Activated naive CD8-positive, alpha-beta T cell treated with anti-CD3 and anti-CD28 coated beads, Interleukin-2, amount 10 ng/mL, durations not matched to agents 7 days and 5 days (primary cell): ENCODE data around the gene TRIO. TPM values are rescaled to one million over a fixed set of nuclear protein-coding genes. Genes with fewer than 3 reads are reported as not detected.

Experiments used
- ATAC-seq: fragments of 150-1000 bp; cut with Tn5 transposase; one replicate; pipeline ENCODE4 v1.10.0; 2021; ENCODE audit warnings: low read depth, moderate library complexity
- POLR2A ChIA-PET: fragments of 350-600 bp; sonication (Branson Sonifier 250); formaldehyde crosslinking; loops from one replicate; lab custom pipeline; 2021; ENCODE audit warnings: antibody characterized with exemption; lab: Charles Lee
- DNase-seq: peaks from one replicate; pipeline ENCODE4 v3.0.0; 2021
- H3K27ac Mint-ChIP-seq: one replicate; pipeline ENCODE4 v1.8.0; 2022; ENCODE audit warnings: mild to moderate bottlenecking, mixed read lengths
- H3K27me3 Mint-ChIP-seq: one replicate; pipeline ENCODE4 v1.8.0; 2022; ENCODE audit warnings: mild to moderate bottlenecking, moderate library complexity, mixed read lengths
- H3K36me3 Mint-ChIP-seq: one replicate; pipeline ENCODE4 v1.8.0; 2021; ENCODE audit warnings: mild to moderate bottlenecking, mixed read lengths
- H3K4me1 Mint-ChIP-seq: one replicate; pipeline ENCODE4 v1.8.0; 2021; ENCODE audit warnings: mixed read lengths
- H3K4me3 Mint-ChIP-seq: one replicate; pipeline ENCODE4 v1.8.0; 2022; ENCODE audit warnings: mild to moderate bottlenecking, moderate library complexity, mixed read lengths
- H3K9me3 Mint-ChIP-seq: one replicate; pipeline ENCODE4 v1.8.0; 2021; ENCODE audit warnings: mixed read lengths
- total RNA-seq, 2 experiments: library from RNA; stranded (reverse); gene quantifications; one replicate each; pipeline ENCODE4 v1.2.3, GENCODE V29; 2021

The TRIO gene
- total RNA-seq, 2 experiments from 2014 or later = 7.7 to 7.9 TPM

- POLR2A ChIA-PET = interaction anchor here (0.9 kb wide), 1 partner anchor 9 kb away, joined by 3 read pairs; no protein-coding TSS in a partner anchor
- H3K9me3 Mint-ChIP-seq = peaks cover 3% of the 10 kb centered on the region
- H3K4me1 Mint-ChIP-seq = peaks cover 4% of the 10 kb centered on the region
- peak overlapping the region; percentile 40 for H3K27ac Mint-ChIP-seq
- no peak for DNase-seq
- peaks cover 9% of the 10 kb centered on the region for H3K36me3 Mint-ChIP-seq
- ATAC-seq = no peak
- no peak overlapping the region for H3K4me3 Mint-ChIP-seq
- H3K27me3 Mint-ChIP-seq = no peaks in the 10 kb centered on the region
Observed at GRCh38 chr5:14490309-14490711, 347.2 kb downstream of the TRIO start.

- POLR2A ChIA-PET = no interaction called here
- Mint-ChIP-seq H3K27me3 (no peaks in the 10 kb centered on the region), H3K36me3 (peaks cover 10% of the 10 kb centered on the region), H3K27ac (no peak overlapping the region), H3K9me3 (peaks cover 3% of the 10 kb centered on the region), H3K4me3 (no peak overlapping the region), H3K4me1 (peaks cover 10% of the 10 kb centered on the region)
- DNase-seq (no peak), ATAC-seq (no peak)
Observed at GRCh38 chr5:14491015-14491915, 348.1 kb downstream of the TRIO start.

- no peak for ATAC-seq
- Mint-ChIP-seq H3K4me3 (no peak overlapping the region), H3K4me1 (peaks cover 11% of the 10 kb centered on the region), H3K9me3 (peaks cover 3% of the 10 kb centered on the region), H3K27ac (no peak overlapping the region), H3K27me3 (no peaks in the 10 kb centered on the region), H3K36me3 (peaks cover 13% of the 10 kb centered on the region)
- POLR2A ChIA-PET = no interaction called here
- no peak for DNase-seq
Observed at GRCh38 chr5:14492331-14492964, 349.3 kb downstream of the TRIO start.

- no peaks in the 10 kb centered on the region for H3K9me3 Mint-ChIP-seq
- ATAC-seq = no peak
- H3K4me3 Mint-ChIP-seq = no peak overlapping the region
- POLR2A ChIA-PET = no interaction called here
- H3K36me3 Mint-ChIP-seq = peaks cover 7% of the 10 kb centered on the region
- H3K27ac Mint-ChIP-seq = no peak overlapping the region
- H3K4me1 Mint-ChIP-seq = peaks cover 11% of the 10 kb centered on the region
- DNase-seq = no peak
- no peaks in the 10 kb centered on the region for H3K27me3 Mint-ChIP-seq
Observed at GRCh38 chr5:14495301-14495700, 352.2 kb downstream of the TRIO start.

GRCh38 chr5:14497311-14497710, 354.2 kb downstream of the TRIO start:
- DNase-seq = no peak

GRCh38 chr5:14501353-14502293, 358.5 kb downstream of the TRIO start:
- Mint-ChIP-seq H3K4me3 (no peak overlapping the region), H3K27ac (peak overlapping the region; percentile 55), H3K27me3 (no peaks in the 10 kb centered on the region), H3K36me3 (peaks cover 2% of the 10 kb centered on the region), H3K4me1 (peaks cover 3% of the 10 kb centered on the region), H3K9me3 (no peaks in the 10 kb centered on the region)
- no peak for ATAC-seq
- no peak for DNase-seq
- POLR2A ChIA-PET = no interaction called here

More at GRCh38 chr5:14497311-14497710, 354.2 kb downstream of the TRIO start:
- H3K4me3 Mint-ChIP-seq = no peak overlapping the region
- H3K9me3 Mint-ChIP-seq = no peaks in the 10 kb centered on the region
- no peak overlapping the region for H3K27ac Mint-ChIP-seq
- POLR2A ChIA-PET = no interaction called here
- H3K4me1 Mint-ChIP-seq = peaks cover 10% of the 10 kb centered on the region
- H3K27me3 Mint-ChIP-seq = no peaks in the 10 kb centered on the region
- H3K36me3 Mint-ChIP-seq = peaks cover 7% of the 10 kb centered on the region
- ATAC-seq = no peak

- Mint-ChIP-seq H3K27ac (no peak overlapping the region), H3K9me3 (no peaks in the 10 kb centered on the region), H3K4me1 (peaks cover 1% of the 10 kb centered on the region), H3K27me3 (no peaks in the 10 kb centered on the region), H3K36me3 (no peaks in the 10 kb centered on the region), H3K4me3 (no peak overlapping the region)
- ATAC-seq (no peak), DNase-seq (no peak)
- POLR2A ChIA-PET = no interaction called here
Observed at GRCh38 chr5:14502294-14502690, 359.1 kb downstream of the TRIO start.

GRCh38 chr5:14503017-14503680, 360.0 kb downstream of the TRIO start:
- Mint-ChIP-seq H3K27ac (peak overlapping the region; percentile 32), H3K4me1 (peaks cover 1% of the 10 kb centered on the region), H3K36me3 (no peaks in the 10 kb centered on the region), H3K9me3 (no peaks in the 10 kb centered on the region), H3K4me3 (no peak overlapping the region), H3K27me3 (no peaks in the 10 kb centered on the region)
- DNase-seq (no peak), ATAC-seq (no peak)
- POLR2A ChIA-PET = interaction anchor here (0.6 kb wide), 1 partner anchor 28 kb away, joined by 3 read pairs; no protein-coding TSS in a partner anchor

- H3K27ac Mint-ChIP-seq = no peak overlapping the region
- H3K4me3 Mint-ChIP-seq = no peak overlapping the region
- H3K9me3 Mint-ChIP-seq = no peaks in the 10 kb centered on the region
- DNase-seq (no peak), ATAC-seq (no peak)
- H3K4me1 Mint-ChIP-seq = peaks cover 1% of the 10 kb centered on the region
- no peaks in the 10 kb centered on the region for H3K27me3 Mint-ChIP-seq
- POLR2A ChIA-PET = no interaction called here
- H3K36me3 Mint-ChIP-seq = no peaks in the 10 kb centered on the region
Observed at GRCh38 chr5:14503681-14504331, 360.7 kb downstream of the TRIO start.

GRCh38 chr5:14504332-14504727, 361.2 kb downstream of the TRIO start:
- Mint-ChIP-seq H3K27ac (no peak overlapping the region), H3K9me3 (no peaks in the 10 kb centered on the region), H3K27me3 (no peaks in the 10 kb centered on the region), H3K4me3 (no peak overlapping the region), H3K4me1 (peaks cover 1% of the 10 kb centered on the region), H3K36me3 (no peaks in the 10 kb centered on the region)
- DNase-seq (no peak), ATAC-seq (no peak)
- POLR2A ChIA-PET = no interaction called here

GRCh38 chr5:14504816-14505215, 361.7 kb downstream of the TRIO start:
- DNase-seq (no peak), ATAC-seq (no peak)
- no peaks in the 10 kb centered on the region for H3K9me3 Mint-ChIP-seq
- POLR2A ChIA-PET = no interaction called here
- H3K27me3 Mint-ChIP-seq = no peaks in the 10 kb centered on the region
- no peaks in the 10 kb centered on the region for H3K36me3 Mint-ChIP-seq
- H3K4me1 Mint-ChIP-seq = peaks cover 1% of the 10 kb centered on the region
- no peak overlapping the region for H3K4me3 Mint-ChIP-seq
- H3K27ac Mint-ChIP-seq = no peak overlapping the region

- DNase-seq (no peak), ATAC-seq (no peak)
- no peaks in the 10 kb centered on the region for H3K27me3 Mint-ChIP-seq
- no peak overlapping the region for H3K4me3 Mint-ChIP-seq
- H3K9me3 Mint-ChIP-seq = no peaks in the 10 kb centered on the region
- H3K36me3 Mint-ChIP-seq = no peaks in the 10 kb centered on the region
- H3K4me1 Mint-ChIP-seq = peaks cover 1% of the 10 kb centered on the region
- POLR2A ChIA-PET = no interaction called here
- H3K27ac Mint-ChIP-seq = no peak overlapping the region
Observed at GRCh38 chr5:14505310-14506139, 362.4 kb downstream of the TRIO start.
